Gastrocnemius medialis (tissue), 4 donors: Measurements from ENCODE around the gene KLHDC1. TPM values are rescaled to one million over a fixed set of nuclear protein-coding genes. Genes with fewer than 3 reads are reported as not detected.
A peak's percentile ranks its signal among the peaks of the same experiment; 100 is the strongest.
"Not testable (repeated sequence)": the region's sequence is repeated elsewhere in the genome, so short reads cannot be mapped to it uniquely, and the experiment has no call there.

Experiments used
- ATAC-seq, 2 donors: fragments of 150-250 bp; one replicate each; pipeline ENCODE4 v1.9.1; 2016
- DNase-seq, 2 donors: peaks; one replicate each; pipeline ENCODE4 v3.0.0-alpha.2; 2019
- H3K27ac ChIP-seq, 4 donors: fragments of 200-600 bp; sonication (generic); 1 replicate in 1 of 4; 2 replicates in 3 of 4; pipeline ENCODE4 v1.5.1; 2016 to 2018; ENCODE audit warnings: mild to moderate bottlenecking in 2 of 4, moderate library complexity in 1 of 4
- H3K27me3 ChIP-seq, 3 donors: fragments of 200-600 bp; sonication (generic) in 2 of 3; 1 replicate in 1 of 3; 2 replicates in 2 of 3; pipeline versions ENCODE4 v1.5.1 to v1.6.0; 2016 to 2019; ENCODE audit warnings: mild to moderate bottlenecking in 1 of 3, moderate library complexity in 1 of 3
- H3K36me3 ChIP-seq, 2 donors: fragments of 200-600 bp; sonication (generic) in 1 of 2; one replicate each; pipeline ENCODE4 v1.5.1; 2017 to 2018
- H3K4me1 ChIP-seq, 2 donors: fragments of 200-600 bp; sonication (generic) in 1 of 2; one replicate each; pipeline ENCODE4 v1.5.1; 2016 to 2017; ENCODE audit warnings: mild to moderate bottlenecking in 2 of 2
- H3K4me3 ChIP-seq, 4 donors: fragments of 200-600 bp; sonication (generic) in 3 of 4; 1 replicate in 1 of 4; 2 replicates in 3 of 4; pipeline ENCODE4 v1.5.1; 2016 to 2019; ENCODE audit warnings: mild to moderate bottlenecking in 2 of 4
- H3K9me3 ChIP-seq, 3 donors: fragments of 200-600 bp; sonication (generic) in 2 of 3; 1 replicate in 1 of 3; 2 replicates in 2 of 3; pipeline ENCODE4 v1.5.1; 2016 to 2019
- CTCF ChIP-seq, 5 experiments: fragments of 450-650 bp in 3 of 5; fragments of 200-600 bp in 2 of 5; sonication (generic) in 2 of 5; IDR thresholded peaks in 4 of 5; conservative IDR thresholded peaks in 1 of 5; 1 replicate in 4 of 5; 2 replicates in 1 of 5; pipeline ENCODE4 v1.5.1; 2016 to 2019; ENCODE audit warnings: antibody characterized with exemption in 5 of 5, mild to moderate bottlenecking in 3 of 5, moderate library complexity in 3 of 5
- POLR2A ChIP-seq, 2 donors: fragments of 450-650 bp; IDR thresholded peaks; one replicate each; pipeline ENCODE4 v1.6.1; 2017; ENCODE audit warnings: antibody characterized with exemption in 2 of 2, mild to moderate bottlenecking in 2 of 2, moderate library complexity in 2 of 2
- in situ Hi-C, 4 donors: fragments of 200-750 bp; cut with MboI; loops; one replicate each; pipeline versions ENCODE4 v1.15.0 to v1.8.0; 2017; ENCODE audit warnings: low sequenced_read_pairs in 4 of 4
- intact Hi-C: fragments of 100-400 bp; cut with DNase I; formaldehyde crosslinking; loops from one replicate; pipeline ENCODE4 v1.15.1; 2023; ENCODE audit warnings: low total_unique reads
- total RNA-seq, 4 donors: library from RNA; depleted of rRNA; stranded (reverse); fragments of >200 nt; gene quantifications; one replicate each; pipeline versions ENCODE4 v1.1.0 to v1.2.3, GENCODE V29; 2016

KLHDC1 gene
- total RNA-seq, result 1 to 10 TPM; 4.1 to 7.2 (median 4.7) TPM

DNA sequence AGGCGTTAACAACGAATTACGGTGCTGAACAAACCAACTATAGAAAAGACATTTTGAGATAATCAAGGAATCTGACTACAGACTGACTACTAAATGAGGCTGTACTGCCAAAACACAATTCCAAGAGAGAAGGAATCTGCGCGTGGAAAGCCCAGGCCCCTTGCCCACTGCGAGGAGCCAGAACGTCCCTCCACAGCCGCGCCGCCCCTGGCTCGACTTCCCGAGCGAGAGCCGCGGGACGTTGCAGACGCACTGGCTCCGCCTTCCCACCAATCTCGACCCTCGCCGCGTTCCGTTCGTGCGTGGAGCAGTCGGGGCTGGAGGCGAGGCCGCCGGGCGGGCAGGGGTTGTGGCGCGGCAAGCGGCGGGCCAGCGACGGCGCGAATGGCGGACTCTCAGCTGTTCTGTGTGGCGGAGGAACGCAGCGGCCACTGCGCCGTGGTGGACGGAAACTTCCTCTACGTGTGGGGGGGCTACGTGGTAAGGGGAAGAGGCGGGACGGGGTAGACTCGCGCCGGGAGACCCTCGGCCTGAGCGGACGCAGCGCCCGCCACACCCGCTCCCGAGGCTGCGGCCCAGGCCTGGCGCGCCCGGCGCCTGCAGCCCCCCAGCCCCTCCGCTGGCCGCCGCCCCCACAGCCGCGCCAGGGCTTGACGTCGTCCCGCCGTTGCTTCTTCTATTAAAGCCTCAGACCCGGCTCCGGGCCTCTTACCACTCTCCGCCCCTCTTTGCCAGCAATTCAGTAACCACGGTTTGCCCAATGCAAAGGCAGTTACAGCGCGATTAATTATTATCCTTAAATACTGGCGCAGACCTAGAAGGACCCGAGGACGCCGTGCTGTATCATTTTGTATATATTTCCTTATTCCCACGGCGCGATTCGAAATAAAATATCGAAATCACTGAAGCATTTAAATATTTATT, at the start of gene KLHDC1:
KLHDC1 (plus strand) TSS at position 310 of the 924 bp plus-strand sequence; CDS start at position 385, 75 bp downstream.
- Histone ChIP-seq H3K4me3 (peak within 1 kb of the TSS; percentile 65 to 78 (median 69)), H3K27me3 (no peaks in the 10 kb centered on the region), H3K9me3 (no peaks in the 10 kb centered on the region), H3K27ac (peak within 1 kb of the TSS; percentile 85 to 91 (median 90)), H3K36me3 (no peaks in the 10 kb centered on the region), H3K4me1 (peaks cover 5 to 11% of the 10 kb centered on the region in 2 donors)
- intact Hi-C loops (loop anchor here (1.0 to 2.0 kb wide), 2 partner anchors 59 to 76 kb away; partner anchors contain the start of gene KLHDC2), in situ Hi-C loops (no loop called here)
- TF ChIP-seq POLR2A (IDR thresholded peaks at IDR 0.05), result peak; percentile 85 to 88
- TF ChIP-seq CTCF (IDR thresholded peaks at IDR 0.05 in 4 of 5, conservative IDR thresholded peaks at IDR 0.05 in 1 of 5), result no peak
- DNase-seq (peak; percentile 65 to 82), ATAC-seq (peak; percentile 84 to 85)

- intact Hi-C loops (no loop called here), in situ Hi-C loops (no loop called here)
- no peak overlapping the region for H3K27ac ChIP-seq
- H3K36me3 ChIP-seq, result no peaks in the 10 kb centered on the region
- TF ChIP-seq POLR2A (IDR thresholded peaks at IDR 0.05), result no peak
- no peak for TF ChIP-seq CTCF (IDR thresholded peaks at IDR 0.05 in 4 of 5, conservative IDR thresholded peaks at IDR 0.05 in 1 of 5)
- peaks cover 0 to 5% of the 10 kb centered on the region in 2 donors for H3K4me1 ChIP-seq
- H3K9me3 ChIP-seq, result no peaks in the 10 kb centered on the region
- no peak overlapping the region for H3K4me3 ChIP-seq
- DNase-seq (no peak), ATAC-seq (no peak)
- H3K27me3 ChIP-seq, result no peaks in the 10 kb centered on the region
These were observed 39.4 kb upstream of the KLHDC1 start for GRCh38 chr14:49653508-49653907.

DNA sequence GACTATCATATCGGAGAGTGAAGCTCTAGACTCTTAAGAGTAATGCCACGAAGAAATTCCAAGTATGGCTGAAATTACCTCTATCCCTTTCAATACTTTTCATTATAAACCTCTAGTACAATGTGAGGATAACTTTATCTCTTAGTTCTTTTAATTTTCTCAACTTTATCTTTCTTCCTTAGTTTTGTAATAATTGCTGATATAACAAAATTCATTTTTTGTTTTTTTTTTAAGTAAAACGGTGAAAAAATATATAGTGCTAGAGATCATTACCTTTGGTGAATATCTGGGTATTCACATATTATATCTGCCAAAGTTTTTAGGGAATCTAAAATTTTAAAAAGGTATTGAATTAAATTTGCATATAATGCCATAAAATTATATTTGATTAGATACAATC, 38.4 kb upstream of the KLHDC1 start:
- Histone ChIP-seq H3K27me3 (no peaks in the 10 kb centered on the region), H3K4me3 (no peak overlapping the region), H3K4me1 (peaks cover 0 to 5% of the 10 kb centered on the region in 2 donors), H3K27ac (no peak overlapping the region), H3K36me3 (no peaks in the 10 kb centered on the region), H3K9me3 (no peaks in the 10 kb centered on the region)
- in situ Hi-C loops, result no loop called here
- DNase-seq (no peak), ATAC-seq (no peak)
- no peak for TF ChIP-seq POLR2A (IDR thresholded peaks at IDR 0.05)
- no peak for TF ChIP-seq CTCF (IDR thresholded peaks at IDR 0.05 in 4 of 5, conservative IDR thresholded peaks at IDR 0.05 in 1 of 5)
- intact Hi-C loops, result no loop called here

- H3K4me1 ChIP-seq, H3K9me3 ChIP-seq, DNase-seq, H3K36me3 ChIP-seq, H3K4me3 ChIP-seq, intact Hi-C loops, in situ Hi-C loops, H3K27me3 ChIP-seq, ATAC-seq, H3K27ac ChIP-seq: not testable (repeated sequence)
These were observed 35.4 kb upstream of the KLHDC1 start for GRCh38 chr14:49657500-49657899.
